HG03558 (cell line): ENCODE measurements around the gene RGS2.

ENCODE experiments used
- ATAC-seq: cut with Tn5 transposase; IDR thresholded peaks from one replicate; pipeline ENCODE4 v1.9.1; 2021; ENCODE audit warnings: moderate number of reproducible peaks; ENCODE audit not compliant: unreplicated experiment; ENCODE audit errors: extremely low read depth

Gene RGS2

DNA sequence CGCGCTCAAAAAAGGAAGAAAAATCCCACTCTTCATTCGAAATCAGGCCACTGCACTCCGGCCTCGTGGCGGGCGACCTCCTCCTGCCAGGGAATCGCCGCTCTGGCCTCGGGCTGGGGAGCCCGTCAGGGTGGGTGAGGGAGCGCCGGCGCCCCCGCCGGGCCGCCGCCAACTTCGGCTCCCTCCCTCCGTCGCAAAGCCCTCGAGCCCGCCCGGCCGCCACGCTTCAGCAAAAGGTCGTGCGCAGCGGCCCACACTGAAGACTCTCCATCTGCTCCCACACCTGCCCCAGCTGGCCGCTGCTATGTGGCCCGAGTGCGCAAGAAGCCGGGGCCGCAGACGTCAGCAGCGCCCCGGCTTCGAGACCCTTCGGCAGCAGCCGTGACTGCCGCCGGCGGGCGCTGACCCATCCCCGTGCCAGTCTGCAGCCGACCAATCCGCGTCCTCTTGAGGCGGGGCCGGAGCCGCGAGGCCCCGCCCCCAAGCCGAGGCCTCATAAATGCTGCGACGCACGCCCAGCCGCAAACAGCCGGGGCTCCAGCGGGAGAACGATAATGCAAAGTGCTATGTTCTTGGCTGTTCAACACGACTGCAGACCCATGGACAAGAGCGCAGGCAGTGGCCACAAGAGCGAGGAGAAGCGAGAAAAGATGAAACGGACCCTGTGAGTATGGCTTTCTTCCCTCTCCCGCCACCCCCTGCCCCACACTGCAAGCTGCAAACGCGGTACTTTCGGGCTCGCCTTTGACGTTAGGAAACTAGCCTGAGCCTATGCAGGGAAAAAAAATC lies at the start of gene RGS2:
RGS2 (plus strand) TSS at position 522 of the 789 bp plus-strand sequence; CDS start at position 555, 33 bp downstream.
- ATAC-seq: peak; percentile 77

DNA sequence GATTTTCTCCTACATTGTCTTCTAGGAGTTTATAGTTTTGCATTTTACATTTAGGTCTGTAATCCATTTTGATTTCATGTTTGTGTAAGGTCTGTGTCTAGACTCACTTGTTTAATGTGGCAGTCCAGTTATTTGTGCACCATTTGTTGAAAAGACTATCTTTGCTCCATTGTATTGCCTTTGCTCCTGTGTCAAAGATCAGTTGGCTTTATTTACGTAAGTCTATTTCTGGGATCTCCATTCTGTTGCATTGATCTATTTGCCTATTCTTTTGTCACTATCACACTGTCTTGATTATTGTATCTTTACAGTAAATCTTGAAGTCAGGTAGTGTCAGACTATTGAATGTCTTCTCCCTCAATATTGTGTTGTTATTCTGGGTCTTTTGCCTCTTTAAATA lies 49.7 kb upstream of the RGS2 start:
- ATAC-seq: no peak

DNA sequence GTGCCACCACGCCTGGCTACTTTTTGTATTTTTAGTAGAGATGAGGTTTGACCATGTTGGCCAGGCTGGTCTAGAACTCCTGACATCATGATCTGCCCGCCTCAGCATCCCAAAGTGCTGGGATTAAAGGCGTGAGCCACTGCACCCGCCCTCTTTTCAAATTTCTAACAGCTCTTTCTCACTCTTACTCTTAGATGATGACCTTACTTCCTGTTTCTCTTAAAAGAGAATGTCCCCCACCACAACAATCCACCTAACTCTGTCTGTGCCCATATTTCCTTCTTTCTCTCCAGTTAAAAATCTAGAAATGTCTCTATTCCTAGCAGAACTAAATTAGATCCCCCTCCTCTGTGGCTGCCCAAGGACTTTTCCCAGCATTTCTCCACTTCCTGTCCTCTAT lies 46.6 kb upstream of the RGS2 start:
- ATAC-seq: no peak

DNA sequence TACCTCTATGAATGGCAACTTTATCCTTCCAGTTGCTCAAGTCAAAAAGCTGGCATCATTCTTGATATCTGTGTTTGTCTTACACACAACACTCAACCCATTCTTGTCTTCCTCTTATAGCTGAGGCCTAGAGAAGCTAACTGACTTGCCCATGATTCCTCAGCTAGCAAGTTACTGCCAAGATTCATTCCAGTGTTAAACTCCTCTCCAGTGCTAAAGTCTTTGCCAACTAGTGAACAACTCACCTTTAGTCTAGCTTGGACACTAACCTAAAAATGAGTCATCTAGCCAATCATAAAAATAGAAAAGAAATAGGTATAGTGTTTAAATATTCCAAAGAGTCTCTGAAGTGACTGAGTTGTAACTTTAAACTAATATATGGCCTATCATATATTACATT lies 45.6 kb upstream of the RGS2 start:
- no peak for ATAC-seq

GRCh38 chr1:192763756-192764155 lies 45.1 kb upstream of the RGS2 start:
- no peak for ATAC-seq

- ATAC-seq: no peak
Observed at GRCh38 chr1:192764675-192765074, 44.2 kb upstream of the RGS2 start.

GRCh38 chr1:192766009-192766625 lies 42.7 kb upstream of the RGS2 start:
- no peak for ATAC-seq

GRCh38 chr1:192766876-192767275 lies 42.0 kb upstream of the RGS2 start:
- ATAC-seq: no peak

GRCh38 chr1:192767798-192768197 lies 41.0 kb upstream of the RGS2 start:
- no peak for ATAC-seq

DNA sequence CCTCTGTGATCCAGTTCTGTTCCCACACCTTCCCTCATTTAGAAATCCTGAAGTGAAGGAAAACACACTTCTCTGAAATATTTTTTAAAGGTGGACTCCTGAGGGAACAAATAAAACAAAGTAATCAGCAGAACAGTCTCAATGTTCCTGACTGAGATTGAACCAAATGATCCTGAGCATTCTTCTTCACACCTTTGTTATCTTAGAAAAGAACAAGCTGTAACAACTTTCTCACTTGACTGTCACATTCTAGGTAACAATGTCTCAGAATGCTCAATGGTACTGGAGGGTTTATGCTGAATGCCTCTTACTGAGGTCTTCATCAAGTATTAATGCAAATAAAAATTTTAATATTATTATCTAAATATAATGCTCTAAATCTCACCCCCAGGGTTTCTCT lies 40.4 kb upstream of the RGS2 start:
- no peak for ATAC-seq

- no peak for ATAC-seq
Observed at GRCh38 chr1:192771341-192771740, 37.5 kb upstream of the RGS2 start.

DNA sequence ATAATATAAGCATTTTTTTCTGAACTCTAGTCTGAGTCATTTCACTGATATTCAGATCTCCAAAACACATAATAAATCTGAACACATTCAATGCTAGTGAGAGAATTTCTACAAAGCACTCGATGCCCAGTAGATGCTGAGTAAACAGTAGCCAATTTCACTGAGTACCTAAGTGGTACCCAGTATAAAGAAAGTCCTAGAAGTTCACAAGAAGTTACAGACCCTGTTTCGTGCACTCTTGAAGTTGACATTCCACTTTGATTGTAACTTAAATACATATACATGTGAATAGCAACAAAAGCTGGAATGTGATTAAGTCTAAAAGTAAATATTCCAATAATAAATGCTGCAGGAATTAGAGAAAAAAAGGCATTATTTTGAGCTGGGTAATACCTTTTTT lies 33.2 kb upstream of the RGS2 start:
- no peak for ATAC-seq

GRCh38 chr1:192776206-192776605 lies 32.6 kb upstream of the RGS2 start:
- ATAC-seq: no peak

DNA sequence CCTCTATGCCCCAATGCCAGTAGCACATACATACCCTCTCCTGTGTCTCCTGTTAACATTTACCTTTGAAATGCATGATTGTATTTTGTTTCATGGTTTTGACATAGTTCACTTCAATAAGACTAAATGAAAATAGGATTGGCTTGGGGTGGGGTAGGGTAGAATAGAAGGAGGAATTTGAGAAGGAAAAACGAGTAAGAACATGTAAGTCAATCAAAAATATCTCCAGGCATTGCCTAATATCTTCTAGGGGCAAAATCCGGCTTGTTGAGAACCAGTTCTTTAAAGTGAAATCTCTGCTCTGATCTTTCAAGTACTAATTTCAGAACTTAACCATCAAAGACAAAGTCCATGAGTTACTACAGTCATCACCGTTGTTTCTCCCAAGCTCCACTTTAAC lies 31.8 kb upstream of the RGS2 start:
- no peak for ATAC-seq

DNA sequence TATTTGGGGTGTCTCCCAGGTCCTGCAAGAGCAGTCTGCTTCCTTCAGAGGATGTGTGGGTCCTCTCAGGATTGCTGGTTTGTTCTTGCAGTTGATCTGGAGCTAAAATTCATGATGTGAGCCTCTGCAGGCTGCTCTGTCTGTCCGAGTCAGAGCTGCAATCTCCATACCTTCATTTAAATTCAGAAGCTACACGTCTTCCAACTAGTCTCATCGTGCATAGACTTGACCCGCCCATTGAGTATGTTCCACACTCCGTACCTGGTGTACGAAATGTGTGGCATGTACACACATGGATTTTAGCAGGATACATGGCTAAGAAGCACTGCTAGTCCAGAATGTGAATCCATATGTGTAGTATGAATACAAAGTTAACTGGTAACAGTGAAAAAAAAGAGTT lies 25.0 kb upstream of the RGS2 start:
- ATAC-seq: no peak

GRCh38 chr1:192784397-192784796 lies 24.4 kb upstream of the RGS2 start:
- no peak for ATAC-seq

DNA sequence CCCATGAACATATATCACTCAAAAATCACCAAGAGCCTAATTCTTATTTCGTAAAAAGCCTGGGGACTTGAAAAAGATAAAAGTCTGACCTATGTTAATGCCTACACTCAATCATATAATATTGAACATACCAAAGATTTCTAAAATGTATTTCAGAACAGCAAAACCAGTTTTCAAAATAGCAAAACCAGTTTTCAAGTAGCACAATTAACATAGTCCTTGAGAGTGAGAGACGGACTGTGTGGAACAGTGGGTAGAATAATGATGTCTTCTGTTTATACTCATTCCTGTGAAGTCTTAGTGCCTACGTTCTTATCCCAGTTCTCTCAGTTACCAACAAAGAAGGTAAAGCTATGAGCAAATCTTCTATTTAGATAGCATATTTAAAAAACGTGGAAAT lies 22.3 kb upstream of the RGS2 start:
- ATAC-seq: no peak

GRCh38 chr1:192787914-192788585 lies 20.8 kb upstream of the RGS2 start:
- ATAC-seq: no peak

- no peak for ATAC-seq
Observed at GRCh38 chr1:192789871-192790270, 19.0 kb upstream of the RGS2 start.

GRCh38 chr1:192792628-192793027 lies 16.2 kb upstream of the RGS2 start:
- no peak for ATAC-seq

- ATAC-seq: no peak
Observed at GRCh38 chr1:192793983-192794767, 14.7 kb upstream of the RGS2 start.
